Urinary bladder (tissue), 4 donors: ENCODE results near the gene EPB41L5. TPM values are rescaled to one million over a fixed set of nuclear protein-coding genes. Genes with fewer than 3 reads are reported as not detected.
"Not testable (repeated sequence)": the region's sequence is repeated elsewhere in the genome, so short reads cannot be mapped to it uniquely, and the experiment has no call there.

ENCODE experiments used
- DNase-seq: peaks from one replicate; pipeline ENCODE4 v3.0.0-alpha.2; 2015; ENCODE audit errors: extremely low spot score
- H3K27ac ChIP-seq: one replicate; pipeline ENCODE4 v1.5.1; 2013; ENCODE audit warnings: low read depth, mild to moderate bottlenecking, moderate library complexity
- H3K36me3 ChIP-seq: one replicate; pipeline ENCODE4 v1.6.1; 2013; ENCODE audit warnings: mild to moderate bottlenecking, moderate library complexity; ENCODE audit not compliant: insufficient read depth
- H3K4me1 ChIP-seq: one replicate; pipeline ENCODE4 v1.6.1; 2013; ENCODE audit warnings: mild to moderate bottlenecking, moderate library complexity; ENCODE audit not compliant: insufficient read depth
- H3K4me3 ChIP-seq: one replicate; pipeline ENCODE4 v1.5.1; 2013; ENCODE audit warnings: low read depth, low read length
- WGBS: extraction: QIAGEN DNeasy Blood & Tissue Kit; methylation state at CpG from one replicate; pipeline ENCODE4 v1.1.7; 2013; 5-methylcytosine and 5-hydroxymethylcytosine counted together
- polyA plus RNA-seq: library from polyadenylated mRNA; stranded (reverse); fragments of 200-250 nt; gene quantifications from one replicate; pipeline ENCODE4 v1.2.3, GENCODE V29; 2013
- total RNA-seq: library from RNA; depleted of rRNA; stranded (reverse); fragments of >200 nt; gene quantifications from one replicate; pipeline ENCODE4 v1.2.3, GENCODE V29; 2014
- donor health status: healthy with polysubstance abuse.
- donor health status: healthy.

Gene EPB41L5
- total and polyA plus RNA-seq, 2 donors = 10.3 to 48.3 TPM

- H3K4me1 ChIP-seq = no peaks in the 10 kb centered on the region
- no peak overlapping the region for H3K27ac ChIP-seq
- no peak for DNase-seq
- WGBS = 100% methylated on average over 2 of the region's 2 CpGs
- H3K36me3 ChIP-seq = no peaks in the 10 kb centered on the region
- no peak overlapping the region for H3K4me3 ChIP-seq
Observed at GRCh38 chr2:120149406-120149805, 136.5 kb downstream of the EPB41L5 start.

- no peak for DNase-seq
- Histone ChIP-seq H3K27ac (no peak overlapping the region), H3K4me3 (no peak overlapping the region), H3K36me3 (no peaks in the 10 kb centered on the region), H3K4me1 (no peaks in the 10 kb centered on the region)
- 97% methylated on average over 4 of the region's 4 CpGs for WGBS
Observed at GRCh38 chr2:120150040-120150482, 137.2 kb downstream of the EPB41L5 start.

- no peak for DNase-seq
- Histone ChIP-seq H3K36me3 (no peaks in the 10 kb centered on the region), H3K4me3 (no peak overlapping the region), H3K4me1 (no peaks in the 10 kb centered on the region), H3K27ac (no peak overlapping the region)
- WGBS = 98% methylated on average over 3 of the region's 3 CpGs
Observed at GRCh38 chr2:120155308-120155707, 142.4 kb downstream of the EPB41L5 start.

- not testable (repeated sequence) for H3K36me3 ChIP-seq, DNase-seq, H3K4me1 ChIP-seq, H3K4me3 ChIP-seq, H3K27ac ChIP-seq
- 89% methylated on average over 2 of the region's 2 CpGs for WGBS
Observed at GRCh38 chr2:120158658-120159057, 145.8 kb downstream of the EPB41L5 start.

- H3K4me1 ChIP-seq = no peaks in the 10 kb centered on the region
- H3K36me3 ChIP-seq = no peaks in the 10 kb centered on the region
- no peak for DNase-seq
- no peak overlapping the region for H3K4me3 ChIP-seq
- no peak overlapping the region for H3K27ac ChIP-seq
Observed at GRCh38 chr2:120161190-120161589, 148.3 kb downstream of the EPB41L5 start.

- Histone ChIP-seq H3K4me1 (no peaks in the 10 kb centered on the region), H3K36me3 (no peaks in the 10 kb centered on the region), H3K27ac (no peak overlapping the region), H3K4me3 (no peak overlapping the region)
- WGBS = 95% methylated on average over 5 of the region's 5 CpGs
- DNase-seq = no peak
Observed at GRCh38 chr2:120162716-120163115, 149.8 kb downstream of the EPB41L5 start.

- Histone ChIP-seq H3K4me1 (no peaks in the 10 kb centered on the region), H3K36me3 (no peaks in the 10 kb centered on the region), H3K4me3 (no peak overlapping the region), H3K27ac (no peak overlapping the region)
- no peak for DNase-seq
- WGBS = 95% methylated on average over 2 of the region's 2 CpGs
Observed at GRCh38 chr2:120167272-120167671, 154.4 kb downstream of the EPB41L5 start.

GRCh38 chr2:120169020-120169419 lies 156.1 kb downstream of the EPB41L5 start:
- Histone ChIP-seq H3K4me3 (no peak overlapping the region), H3K4me1 (no peaks in the 10 kb centered on the region), H3K27ac (no peak overlapping the region), H3K36me3 (no peaks in the 10 kb centered on the region)
- DNase-seq = no peak

GRCh38 chr2:120174963-120175581 lies 162.2 kb downstream of the EPB41L5 start:
- Histone ChIP-seq H3K27ac (no peak overlapping the region), H3K36me3 (no peaks in the 10 kb centered on the region), H3K4me1 (no peaks in the 10 kb centered on the region), H3K4me3 (no peak overlapping the region)
- 17% methylated on average over 6 of the region's 6 CpGs for WGBS
- DNase-seq = peak; percentile 56

GRCh38 chr2:120176526-120176925 lies 163.6 kb downstream of the EPB41L5 start:
- no peak overlapping the region for H3K4me3 ChIP-seq
- 80% methylated on average over 3 of the region's 3 CpGs for WGBS
- DNase-seq = no peak
- H3K4me1 ChIP-seq = no peaks in the 10 kb centered on the region
- H3K27ac ChIP-seq = no peak overlapping the region
- no peaks in the 10 kb centered on the region for H3K36me3 ChIP-seq

- H3K4me3 ChIP-seq = no peak overlapping the region
- peak overlapping the region; percentile 33 for H3K27ac ChIP-seq
- peak; percentile 17 for DNase-seq
- WGBS = 58% methylated on average over 15 of the region's 15 CpGs
- no peaks in the 10 kb centered on the region for H3K36me3 ChIP-seq
- no peaks in the 10 kb centered on the region for H3K4me1 ChIP-seq
Observed at GRCh38 chr2:120177001-120177621, 164.2 kb downstream of the EPB41L5 start.

GRCh38 chr2:120177973-120178372 lies 165.1 kb downstream of the EPB41L5 start:
- WGBS = 86% methylated on average over 7 of the region's 7 CpGs
- Histone ChIP-seq H3K27ac (no peak overlapping the region), H3K4me1 (no peaks in the 10 kb centered on the region), H3K36me3 (no peaks in the 10 kb centered on the region), H3K4me3 (no peak overlapping the region)
- no peak for DNase-seq

- 96% methylated on average over 3 of the region's 3 CpGs for WGBS
- H3K36me3 ChIP-seq = no peaks in the 10 kb centered on the region
- no peak for DNase-seq
- H3K4me3 ChIP-seq = no peak overlapping the region
- H3K4me1 ChIP-seq = no peaks in the 10 kb centered on the region
- H3K27ac ChIP-seq = no peak overlapping the region
Observed at GRCh38 chr2:120179396-120179795, 166.5 kb downstream of the EPB41L5 start.

GRCh38 chr2:120180066-120180465 lies 167.2 kb downstream of the EPB41L5 start:
- H3K27ac ChIP-seq = no peak overlapping the region
- DNase-seq = no peak
- 91% methylated on average over 3 of the region's 3 CpGs for WGBS
- H3K4me3 ChIP-seq = no peak overlapping the region
- no peaks in the 10 kb centered on the region for H3K36me3 ChIP-seq
- H3K4me1 ChIP-seq = no peaks in the 10 kb centered on the region
